ENCODE measurements around the gene FLNB. TPM values are rescaled to one million over a fixed set of nuclear protein-coding genes. Genes with fewer than 3 reads are reported as not detected.

FLNB gene
- polyA plus RNA-seq, 4 donors: 137 to 335 (median 205) TPM

DNA sequence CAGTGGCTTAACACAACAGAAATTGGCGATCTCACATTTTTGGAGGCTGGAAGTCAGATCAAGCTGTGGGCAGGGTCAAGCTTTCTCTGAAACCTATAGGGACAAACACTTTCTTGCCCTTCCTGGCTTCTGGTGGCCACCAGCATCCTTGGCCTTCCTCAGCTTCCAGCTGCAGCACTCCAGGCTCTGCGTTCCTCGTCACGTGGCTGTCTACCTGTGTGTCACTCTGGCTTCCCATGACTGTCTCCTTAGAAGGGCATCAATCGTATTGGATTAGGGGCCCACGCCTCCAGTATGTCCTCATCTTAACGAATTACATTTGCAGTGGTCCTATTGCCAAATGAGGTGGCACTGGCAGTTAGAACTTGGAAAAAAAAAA, 176.7 kb downstream of the FLNB start:
- DNase-seq: no peak
- 91 to 92% (median 92%) methylated on average over 7 of the region's 7 CpGs for WGBS, 3 donors
- H3K27me3 ChIP-seq (ENCODE audit: control insufficient read depth in 3 of 3, insufficient read depth in 3 of 3, low read length in 3 of 3): no peaks in the 10 kb centered on the region
- no peaks in the 10 kb centered on the region for H3K4me1 ChIP-seq (ENCODE audit: control insufficient read depth in 3 of 3, insufficient read depth in 2 of 3, low read depth in 1 of 3, low read length in 2 of 3)
- H3K27ac ChIP-seq (ENCODE audit: low read depth in 1 of 3, low read length in 2 of 3): no peak overlapping the region
- no peak for FAIRE-seq
- no peak overlapping the region for H3K4me3 ChIP-seq (ENCODE audit: low read depth in 1 of 3, low read length in 3 of 3)
- H3K9me3 ChIP-seq (ENCODE audit: control insufficient read depth in 2 of 2, insufficient read depth in 1 of 2, low read depth in 1 of 2, low read length in 1 of 2): no peaks in the 10 kb centered on the region
- no peaks in the 10 kb centered on the region for H3K36me3 ChIP-seq (ENCODE audit: control insufficient read depth in 3 of 3, insufficient read depth in 2 of 3, low read depth in 1 of 3, low read length in 3 of 3)

DNA sequence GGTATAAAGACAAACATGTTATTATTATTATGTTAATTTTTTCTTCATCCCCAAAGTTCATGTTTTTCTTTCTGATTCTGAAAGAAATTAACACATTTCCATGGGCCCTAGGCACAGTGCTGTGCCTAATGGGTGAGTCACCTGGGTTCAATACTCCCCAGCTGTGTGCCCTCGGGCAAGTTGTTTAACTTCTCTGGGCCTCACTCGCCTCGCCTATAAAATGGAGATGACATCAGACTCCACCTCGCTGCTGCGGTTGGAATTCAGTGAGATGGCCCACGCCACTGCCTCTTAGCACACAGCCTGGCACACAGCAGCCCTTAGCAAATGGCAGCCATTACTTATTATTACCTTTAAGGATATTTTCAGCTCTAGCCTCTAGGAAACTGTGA, 179.9 kb downstream of the FLNB start:
- no peak for FAIRE-seq
- H3K27ac ChIP-seq (ENCODE audit: low read depth in 1 of 3, low read length in 2 of 3): no peak overlapping the region
- 58 to 80% (median 62%) methylated on average over 6 of the region's 6 CpGs for WGBS, 3 donors

DNA sequence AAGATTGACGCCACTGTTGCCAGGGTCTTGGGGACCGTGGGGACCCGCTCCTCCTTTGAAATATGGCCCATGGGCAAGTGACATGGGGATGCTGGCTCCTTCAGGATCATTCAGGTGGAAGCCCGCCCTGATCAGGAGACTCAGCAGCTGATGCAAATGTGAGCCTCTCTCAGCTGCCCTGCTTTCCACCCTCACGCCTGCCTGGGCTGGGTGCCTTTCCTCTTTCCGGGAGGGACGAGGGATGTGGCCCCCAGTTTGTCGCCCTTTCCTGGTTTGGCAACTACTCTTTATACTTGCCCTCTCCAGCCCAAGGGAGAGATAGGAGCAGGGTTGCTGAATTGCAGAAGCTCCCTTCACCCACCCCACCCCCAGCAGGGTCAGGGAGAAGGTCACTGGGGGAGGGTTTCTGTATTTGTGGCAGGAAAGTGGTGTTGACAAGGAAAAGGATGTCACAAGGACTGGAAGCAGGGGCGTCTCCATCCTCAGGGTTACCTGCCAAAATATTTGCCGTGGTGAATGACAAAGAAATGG, 180.8 kb downstream of the FLNB start:
- Histone ChIP-seq H3K4me1 (ENCODE audit: control insufficient read depth in 3 of 3, insufficient read depth in 2 of 3, low read depth in 1 of 3, low read length in 2 of 3) (no peaks in the 10 kb centered on the region), H3K36me3 (ENCODE audit: control insufficient read depth in 3 of 3, insufficient read depth in 2 of 3, low read depth in 1 of 3, low read length in 3 of 3) (no peaks in the 10 kb centered on the region), H3K9me3 (ENCODE audit: control insufficient read depth in 2 of 2, insufficient read depth in 1 of 2, low read depth in 1 of 2, low read length in 1 of 2) (no peaks in the 10 kb centered on the region), H3K27me3 (ENCODE audit: control insufficient read depth in 3 of 3, insufficient read depth in 3 of 3, low read length in 3 of 3) (no peaks in the 10 kb centered on the region), H3K27ac (ENCODE audit: low read depth in 1 of 3, low read length in 2 of 3) (no peak overlapping the region), H3K4me3 (ENCODE audit: low read depth in 1 of 3, low read length in 3 of 3) (no peak overlapping the region)
- 72 to 87% (median 83%) methylated on average over 10 of the region's 10 CpGs for WGBS, 3 donors
- no peak for FAIRE-seq
- no peak for DNase-seq

More for the DNA sequence above, 179.9 kb downstream of the FLNB start:
- Histone ChIP-seq H3K27me3 (ENCODE audit: control insufficient read depth in 3 of 3, insufficient read depth in 3 of 3, low read length in 3 of 3) (no peaks in the 10 kb centered on the region), H3K4me3 (ENCODE audit: low read depth in 1 of 3, low read length in 3 of 3) (no peak overlapping the region), H3K9me3 (ENCODE audit: control insufficient read depth in 2 of 2, insufficient read depth in 1 of 2, low read depth in 1 of 2, low read length in 1 of 2) (no peaks in the 10 kb centered on the region), H3K4me1 (ENCODE audit: control insufficient read depth in 3 of 3, insufficient read depth in 2 of 3, low read depth in 1 of 3, low read length in 2 of 3) (no peaks in the 10 kb centered on the region), H3K36me3 (ENCODE audit: control insufficient read depth in 3 of 3, insufficient read depth in 2 of 3, low read depth in 1 of 3, low read length in 3 of 3) (no peaks in the 10 kb centered on the region)
- DNase-seq: no peak

DNA sequence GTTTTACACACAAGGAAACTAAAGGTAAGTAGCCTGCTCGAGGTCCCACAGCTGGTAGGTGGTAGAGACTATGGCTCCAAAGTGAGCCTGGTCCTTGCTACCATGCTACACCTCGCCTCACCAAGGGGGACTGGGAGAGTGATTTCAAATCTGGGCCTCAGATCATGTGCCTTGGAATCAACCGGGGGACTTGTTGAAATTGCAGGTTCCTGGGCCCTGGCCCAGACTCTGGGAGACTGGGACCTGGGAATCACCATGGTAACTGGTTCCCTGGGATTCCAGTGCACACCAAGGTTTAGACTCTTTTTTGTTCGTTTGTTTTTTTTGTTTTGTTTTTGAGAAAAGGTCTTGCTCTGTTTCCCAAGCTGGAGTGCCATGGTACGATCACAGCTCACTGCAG, 181.5 kb downstream of the FLNB start:
- DNase-seq: no peak
- no peaks in the 10 kb centered on the region for H3K27me3 ChIP-seq (ENCODE audit: control insufficient read depth in 3 of 3, insufficient read depth in 3 of 3, low read length in 3 of 3)
- no peaks in the 10 kb centered on the region for H3K9me3 ChIP-seq (ENCODE audit: control insufficient read depth in 2 of 2, insufficient read depth in 1 of 2, low read depth in 1 of 2, low read length in 1 of 2)
- H3K27ac ChIP-seq (ENCODE audit: low read depth in 1 of 3, low read length in 2 of 3): no peak overlapping the region
- 73 to 85% (median 77%) methylated on average over 5 of the region's 5 CpGs for WGBS, 3 donors
- FAIRE-seq: no peak
- H3K4me3 ChIP-seq (ENCODE audit: low read depth in 1 of 3, low read length in 3 of 3): no peak overlapping the region
- no peaks in the 10 kb centered on the region for H3K4me1 ChIP-seq (ENCODE audit: control insufficient read depth in 3 of 3, insufficient read depth in 2 of 3, low read depth in 1 of 3, low read length in 2 of 3)
- no peaks in the 10 kb centered on the region for H3K36me3 ChIP-seq (ENCODE audit: control insufficient read depth in 3 of 3, insufficient read depth in 2 of 3, low read depth in 1 of 3, low read length in 3 of 3)

DNA sequence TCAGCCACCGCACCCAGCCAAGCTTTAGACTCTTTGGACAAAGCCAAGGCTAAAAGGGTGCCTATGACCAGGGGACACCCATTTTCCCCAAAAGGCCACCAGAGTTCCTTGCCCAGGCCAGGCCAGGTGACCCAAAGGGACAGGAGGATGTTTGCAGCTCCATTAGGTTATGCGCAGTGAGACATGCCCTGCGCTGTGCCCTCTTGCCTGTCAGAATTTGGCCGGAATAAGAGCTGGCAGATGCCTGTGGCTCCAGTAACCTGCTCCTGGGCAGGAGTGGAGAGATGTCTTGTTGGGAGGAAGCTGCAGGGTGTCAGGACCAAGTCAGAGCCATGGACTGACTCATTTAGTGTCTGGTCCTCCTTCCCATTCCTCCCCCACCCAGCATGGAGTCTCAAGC, 182.1 kb downstream of the FLNB start:
- H3K4me3 ChIP-seq (ENCODE audit: low read depth in 1 of 3, low read length in 3 of 3): no peak overlapping the region
- H3K27ac ChIP-seq (ENCODE audit: low read depth in 1 of 3, low read length in 2 of 3): no peak overlapping the region
- no peak for DNase-seq
- H3K27me3 ChIP-seq (ENCODE audit: control insufficient read depth in 3 of 3, insufficient read depth in 3 of 3, low read length in 3 of 3): no peaks in the 10 kb centered on the region
- no peak for FAIRE-seq
- 97 to 98% (median 97%) methylated on average over 4 of the region's 4 CpGs for WGBS, 3 donors
- H3K4me1 ChIP-seq (ENCODE audit: control insufficient read depth in 3 of 3, insufficient read depth in 2 of 3, low read depth in 1 of 3, low read length in 2 of 3): no peaks in the 10 kb centered on the region
- H3K36me3 ChIP-seq (ENCODE audit: control insufficient read depth in 3 of 3, insufficient read depth in 2 of 3, low read depth in 1 of 3, low read length in 3 of 3): no peaks in the 10 kb centered on the region
- no peaks in the 10 kb centered on the region for H3K9me3 ChIP-seq (ENCODE audit: control insufficient read depth in 2 of 2, insufficient read depth in 1 of 2, low read depth in 1 of 2, low read length in 1 of 2)

DNA sequence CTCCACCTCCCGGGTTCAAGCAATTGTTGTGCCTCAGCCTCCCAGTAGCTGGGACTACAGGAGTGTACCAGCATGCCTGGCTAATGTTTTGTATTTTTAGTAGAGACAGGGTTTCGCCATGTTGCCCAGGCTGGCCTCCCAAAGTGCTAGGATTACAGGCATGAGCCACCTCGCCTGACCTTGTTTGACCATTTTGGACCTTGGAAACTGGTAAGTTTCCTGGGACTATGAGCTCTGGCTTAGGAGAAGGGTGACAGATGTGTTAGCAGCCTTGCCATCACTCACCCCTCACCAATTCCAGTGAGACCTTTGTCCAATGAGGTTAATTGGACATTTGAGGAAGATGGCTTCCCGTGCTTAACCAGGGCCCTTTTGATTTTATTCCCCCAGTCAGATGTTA, 182.7 kb downstream of the FLNB start:
- H3K4me3 ChIP-seq (ENCODE audit: low read depth in 1 of 3, low read length in 3 of 3): no peak overlapping the region
- no peaks in the 10 kb centered on the region for H3K9me3 ChIP-seq (ENCODE audit: control insufficient read depth in 2 of 2, insufficient read depth in 1 of 2, low read depth in 1 of 2, low read length in 1 of 2)
- no peaks in the 10 kb centered on the region for H3K27me3 ChIP-seq (ENCODE audit: control insufficient read depth in 3 of 3, insufficient read depth in 3 of 3, low read length in 3 of 3)
- H3K4me1 ChIP-seq (ENCODE audit: control insufficient read depth in 3 of 3, insufficient read depth in 2 of 3, low read depth in 1 of 3, low read length in 2 of 3): no peaks in the 10 kb centered on the region
- no peaks in the 10 kb centered on the region for H3K36me3 ChIP-seq (ENCODE audit: control insufficient read depth in 3 of 3, insufficient read depth in 2 of 3, low read depth in 1 of 3, low read length in 3 of 3)
- WGBS, 3 donors: 87 to 90% (median 88%) methylated on average over 4 of the region's 4 CpGs
- FAIRE-seq (no peak), DNase-seq (no peak)
- no peak overlapping the region for H3K27ac ChIP-seq (ENCODE audit: low read depth in 1 of 3, low read length in 2 of 3)

DNA sequence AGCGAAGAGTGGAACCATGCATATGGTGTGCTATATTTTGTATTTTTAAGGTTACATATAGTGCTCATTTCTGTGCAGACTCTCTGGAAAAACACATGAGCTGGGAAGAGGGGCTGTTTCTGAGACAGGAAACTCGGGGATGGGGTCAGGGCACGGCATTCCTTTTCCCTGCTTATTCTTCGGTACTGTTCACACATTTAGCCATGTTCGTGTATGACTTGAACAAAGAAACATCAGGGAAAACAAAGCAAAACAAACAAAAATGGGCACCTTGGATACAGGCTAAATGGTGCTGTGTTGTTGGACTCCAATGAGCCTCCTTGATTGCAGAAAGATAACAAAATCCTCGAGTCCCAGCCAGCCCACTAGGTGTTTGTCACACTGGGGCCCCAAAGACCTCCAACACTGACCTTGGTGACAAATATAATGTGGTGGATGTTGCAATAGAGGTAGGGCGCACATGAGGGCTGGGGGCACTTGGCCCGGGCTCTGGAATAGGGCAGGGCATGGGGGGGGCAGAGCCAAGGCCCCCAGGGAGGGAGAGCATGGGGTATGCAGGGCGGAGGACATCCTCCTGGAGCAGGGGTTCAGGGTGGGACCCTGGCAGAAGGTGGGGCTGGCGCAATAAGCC, 183.3 kb downstream of the FLNB start:
- H3K27me3 ChIP-seq (ENCODE audit: control insufficient read depth in 3 of 3, insufficient read depth in 3 of 3, low read length in 3 of 3): no peaks in the 10 kb centered on the region
- FAIRE-seq: no peak

DNA sequence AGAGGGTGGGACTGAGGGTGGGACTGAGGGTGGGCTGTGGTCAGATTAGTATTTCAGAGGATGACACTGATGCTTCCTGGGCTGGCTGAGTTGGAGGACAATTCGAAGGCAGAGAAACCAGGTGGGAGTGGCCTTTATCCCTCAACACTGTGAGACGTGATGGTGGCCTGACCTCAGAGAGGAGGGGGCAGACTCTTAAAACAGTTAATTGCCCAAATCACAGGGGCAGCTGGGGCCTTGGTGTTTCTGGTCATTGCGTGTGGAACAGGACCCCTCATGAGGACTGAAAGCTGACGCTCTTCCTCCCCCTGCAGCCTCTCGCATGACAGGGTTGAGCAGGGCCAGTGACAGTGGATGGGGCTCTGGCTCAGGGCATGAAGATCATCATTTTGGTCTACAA, 183.8 kb downstream of the FLNB start:
- FAIRE-seq (no peak), DNase-seq (no peak)
- no peak overlapping the region for H3K27ac ChIP-seq (ENCODE audit: low read depth in 1 of 3, low read length in 2 of 3)
- no peaks in the 10 kb centered on the region for H3K27me3 ChIP-seq (ENCODE audit: control insufficient read depth in 3 of 3, insufficient read depth in 3 of 3, low read length in 3 of 3)
- H3K9me3 ChIP-seq (ENCODE audit: control insufficient read depth in 2 of 2, insufficient read depth in 1 of 2, low read depth in 1 of 2, low read length in 1 of 2): no peaks in the 10 kb centered on the region
- WGBS, 3 donors: 84 to 87% (median 84%) methylated on average over 5 of the region's 5 CpGs
- H3K4me1 ChIP-seq (ENCODE audit: control insufficient read depth in 3 of 3, insufficient read depth in 2 of 3, low read depth in 1 of 3, low read length in 2 of 3): no peaks in the 10 kb centered on the region
- H3K4me3 ChIP-seq (ENCODE audit: low read depth in 1 of 3, low read length in 3 of 3): no peak overlapping the region
- H3K36me3 ChIP-seq (ENCODE audit: control insufficient read depth in 3 of 3, insufficient read depth in 2 of 3, low read depth in 1 of 3, low read length in 3 of 3): no peaks in the 10 kb centered on the region

More for the DNA sequence above, 183.3 kb downstream of the FLNB start:
- no peak overlapping the region for H3K4me3 ChIP-seq (ENCODE audit: low read depth in 1 of 3, low read length in 3 of 3)
- no peaks in the 10 kb centered on the region for H3K4me1 ChIP-seq (ENCODE audit: control insufficient read depth in 3 of 3, insufficient read depth in 2 of 3, low read depth in 1 of 3, low read length in 2 of 3)
- DNase-seq: no peak
- H3K9me3 ChIP-seq (ENCODE audit: control insufficient read depth in 2 of 2, insufficient read depth in 1 of 2, low read depth in 1 of 2, low read length in 1 of 2): no peaks in the 10 kb centered on the region
- no peak overlapping the region for H3K27ac ChIP-seq (ENCODE audit: low read depth in 1 of 3, low read length in 2 of 3)
- WGBS, 3 donors: 59 to 75% (median 64%) methylated on average over 9 to 10 of the region's 10 CpGs
- no peaks in the 10 kb centered on the region for H3K36me3 ChIP-seq (ENCODE audit: control insufficient read depth in 3 of 3, insufficient read depth in 2 of 3, low read depth in 1 of 3, low read length in 3 of 3)
